ENCODE results near the gene OR52K2. TPM values are rescaled to one million over a fixed set of nuclear protein-coding genes. Genes with fewer than 3 reads are reported as not detected.
"Not testable (repeated sequence)": the region's sequence is repeated elsewhere in the genome, so short reads cannot be mapped to it uniquely, and the experiment has no call there.

Gene OR52K2
- total RNA-seq, 6 experiments from 2014 or later: not detected

DNA sequence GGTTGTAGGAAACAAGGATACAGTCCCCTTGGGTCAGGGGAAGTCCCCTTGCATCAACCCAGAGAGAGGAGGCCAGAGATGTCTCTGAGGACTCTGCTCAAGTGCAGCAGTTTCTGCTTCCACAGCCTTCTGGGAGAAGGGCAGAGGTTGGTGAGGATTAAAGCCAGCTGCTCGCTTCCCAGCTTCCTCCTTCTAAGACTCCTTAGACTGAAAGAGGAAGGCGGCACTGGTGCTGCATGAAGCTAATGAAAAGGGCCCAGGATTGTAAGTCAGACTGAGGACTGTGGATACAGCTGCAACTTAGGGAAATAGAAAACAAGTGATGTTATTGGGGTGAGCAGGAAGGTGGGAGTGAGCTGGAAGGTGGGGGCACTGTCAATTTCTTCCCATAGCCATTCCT lies 33.4 kb downstream of the OR52K2 start, which contains the start of gene OR52K1:
TSS of gene OR52K1 (plus strand) at position 202 of the 400 bp plus-strand sequence. CDS start 6,255 bp downstream, outside the sequence.
- ATAC-seq: peak; percentile 28 to 64 (median 48)
- H3K4me3 ChIP-seq: no peak within 1 kb of the TSS
- TF ChIP-seq, protein P1, sequence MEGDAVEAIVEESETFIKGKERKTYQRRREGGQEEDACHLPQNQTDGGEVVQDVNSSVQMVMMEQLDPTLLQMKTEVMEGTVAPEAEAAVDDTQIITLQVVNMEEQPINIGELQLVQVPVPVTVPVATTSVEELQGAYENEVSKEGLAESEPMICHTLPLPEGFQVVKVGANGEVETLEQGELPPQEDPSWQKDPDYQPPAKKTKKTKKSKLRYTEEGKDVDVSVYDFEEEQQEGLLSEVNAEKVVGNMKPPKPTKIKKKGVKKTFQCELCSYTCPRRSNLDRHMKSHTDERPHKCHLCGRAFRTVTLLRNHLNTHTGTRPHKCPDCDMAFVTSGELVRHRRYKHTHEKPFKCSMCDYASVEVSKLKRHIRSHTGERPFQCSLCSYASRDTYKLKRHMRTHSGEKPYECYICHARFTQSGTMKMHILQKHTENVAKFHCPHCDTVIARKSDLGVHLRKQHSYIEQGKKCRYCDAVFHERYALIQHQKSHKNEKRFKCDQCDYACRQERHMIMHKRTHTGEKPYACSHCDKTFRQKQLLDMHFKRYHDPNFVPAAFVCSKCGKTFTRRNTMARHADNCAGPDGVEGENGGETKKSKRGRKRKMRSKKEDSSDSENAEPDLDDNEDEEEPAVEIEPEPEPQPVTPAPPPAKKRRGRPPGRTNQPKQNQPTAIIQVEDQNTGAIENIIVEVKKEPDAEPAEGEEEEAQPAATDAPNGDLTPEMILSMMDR (IDR thresholded peaks at IDR 0.05): no peak
- no peak for TF ChIP-seq POLR2A (IDR thresholded peaks at IDR 0.05)
- DNase-seq: no peak
- H3K27ac ChIP-seq: no peak within 1 kb of the TSS
- intact Hi-C loops (cut with DNase I): no loop called here
- no peaks in the 10 kb centered on the region for H3K9me3 ChIP-seq
- no peaks in the 10 kb centered on the region for H3K27me3 ChIP-seq
- H3K36me3 ChIP-seq: no peaks in the 10 kb centered on the region
- 64% methylated on average over 2 of the region's 2 CpGs for WGBS (ENCODE audit: insufficient coverage, low coverage, low lambda C conversion rate, missing lambda C conversion rate)
- no peaks in the 10 kb centered on the region for H3K4me1 ChIP-seq

- intact Hi-C loops (cut with DNase I): no loop called here
- Histone ChIP-seq H3K27me3 (no peaks in the 10 kb centered on the region), H3K27ac (no peak overlapping the region), H3K4me1 (no peaks in the 10 kb centered on the region), H3K4me3 (no peak overlapping the region), H3K36me3 (no peaks in the 10 kb centered on the region), H3K9me3 (no peaks in the 10 kb centered on the region)
- WGBS (ENCODE audit: insufficient coverage, low coverage, low lambda C conversion rate, missing lambda C conversion rate): 52% methylated on average over 4 of the region's 4 CpGs
- DNase-seq (no peak), ATAC-seq (no peak)
- TF ChIP-seq, protein P1 (IDR thresholded peaks at IDR 0.05): no peak
- TF ChIP-seq POLR2A (IDR thresholded peaks at IDR 0.05): no peak
These were observed 35.2 kb downstream of the OR52K2 start for GRCh38 chr11:4484310-4484709.

- not testable (repeated sequence) for H3K36me3 ChIP-seq, H3K27me3 ChIP-seq, H3K4me1 ChIP-seq, H3K4me3 ChIP-seq, ATAC-seq, DNase-seq, H3K9me3 ChIP-seq, H3K27ac ChIP-seq
- 21% methylated on average over 2 of the region's 2 CpGs for WGBS (ENCODE audit: insufficient coverage, low coverage, low lambda C conversion rate, missing lambda C conversion rate)
- intact Hi-C loops (cut with DNase I): loop anchor here (10.0 kb wide), 2 partner anchors 297 to 307 kb away; no protein-coding TSS in a partner anchor
These were observed 42.3 kb downstream of the OR52K2 start for GRCh38 chr11:4491405-4491804.

- ATAC-seq: no peak
- H3K9me3 ChIP-seq: no peaks in the 10 kb centered on the region
- WGBS (ENCODE audit: insufficient coverage, low coverage, low lambda C conversion rate, missing lambda C conversion rate): 68% methylated on average over 4 of the region's 4 CpGs
- H3K27ac ChIP-seq: no peak overlapping the region
- H3K4me1 ChIP-seq: no peaks in the 10 kb centered on the region
- no peak overlapping the region for H3K4me3 ChIP-seq
- intact Hi-C loops (cut with DNase I): loop anchor here (10.0 kb wide), 2 partner anchors 297 to 307 kb away; no protein-coding TSS in a partner anchor
- no peak for DNase-seq
- H3K27me3 ChIP-seq: no peaks in the 10 kb centered on the region
- no peaks in the 10 kb centered on the region for H3K36me3 ChIP-seq
- TF ChIP-seq POLR2A (IDR thresholded peaks at IDR 0.05): no peak
- TF ChIP-seq, protein P1 (IDR thresholded peaks at IDR 0.05): no peak
These were observed 42.9 kb downstream of the OR52K2 start for GRCh38 chr11:4491878-4492606.

- Histone ChIP-seq H3K4me1 (no peaks in the 10 kb centered on the region), H3K27ac (no peak overlapping the region), H3K4me3 (no peak overlapping the region), H3K36me3 (no peaks in the 10 kb centered on the region), H3K9me3 (no peaks in the 10 kb centered on the region), H3K27me3 (no peaks in the 10 kb centered on the region)
- ATAC-seq: no peak
- no peak for TF ChIP-seq POLR2A (IDR thresholded peaks at IDR 0.05)
- TF ChIP-seq, protein P1 (IDR thresholded peaks at IDR 0.05): no peak
- intact Hi-C loops (cut with DNase I): loop anchor here (10.0 kb wide), 2 partner anchors 299 to 309 kb away; no protein-coding TSS in a partner anchor
- WGBS (ENCODE audit: insufficient coverage, low coverage, low lambda C conversion rate, missing lambda C conversion rate): 19% methylated on average over 5 of the region's 5 CpGs
- DNase-seq: no peak
These were observed 44.4 kb downstream of the OR52K2 start for GRCh38 chr11:4493480-4493818.
